ENCODE results near the gene BLACAT1. TPM values are rescaled to one million over a fixed set of nuclear protein-coding genes. Genes with fewer than 3 reads are reported as not detected.

Gene BLACAT1
- total and polyA plus RNA-seq, 7 donors: 0.36 to 0.51 TPM; not detected in 5

- TF ChIP-seq EP300 (IDR thresholded peaks at IDR 0.05): no peak
- no peak for TF ChIP-seq CTCF (IDR thresholded peaks at IDR 0.05)
- TF ChIP-seq POLR2A (IDR thresholded peaks at IDR 0.05): no peak
- no peak for TF ChIP-seq POLR2AphosphoS5 (IDR thresholded peaks at IDR 0.05)
- H3K4me1 ChIP-seq: peaks cover 0 to 27% (median 18%) of the 10 kb centered on the region in 4 donors
- WGBS, 2 donors: 85 to 86% methylated on average over 7 of the region's 7 CpGs
- H3K27ac ChIP-seq: no peak overlapping the region
- no peaks in the 10 kb centered on the region for H3K36me3 ChIP-seq
- intact Hi-C loops (cut with DNase I): loop anchor here (5.0 kb wide), 1 partner anchor 44 kb away; no protein-coding TSS in a partner anchor
- no peak overlapping the region for H3K4me3 ChIP-seq
- H3K9me3 ChIP-seq: no peaks in the 10 kb centered on the region
- DNase-seq: no peak
- no peaks in the 10 kb centered on the region for H3K27me3 ChIP-seq
Observed at GRCh38 chr1:205443585-205444299, 12.1 kb downstream of the BLACAT1 start.

DNA sequence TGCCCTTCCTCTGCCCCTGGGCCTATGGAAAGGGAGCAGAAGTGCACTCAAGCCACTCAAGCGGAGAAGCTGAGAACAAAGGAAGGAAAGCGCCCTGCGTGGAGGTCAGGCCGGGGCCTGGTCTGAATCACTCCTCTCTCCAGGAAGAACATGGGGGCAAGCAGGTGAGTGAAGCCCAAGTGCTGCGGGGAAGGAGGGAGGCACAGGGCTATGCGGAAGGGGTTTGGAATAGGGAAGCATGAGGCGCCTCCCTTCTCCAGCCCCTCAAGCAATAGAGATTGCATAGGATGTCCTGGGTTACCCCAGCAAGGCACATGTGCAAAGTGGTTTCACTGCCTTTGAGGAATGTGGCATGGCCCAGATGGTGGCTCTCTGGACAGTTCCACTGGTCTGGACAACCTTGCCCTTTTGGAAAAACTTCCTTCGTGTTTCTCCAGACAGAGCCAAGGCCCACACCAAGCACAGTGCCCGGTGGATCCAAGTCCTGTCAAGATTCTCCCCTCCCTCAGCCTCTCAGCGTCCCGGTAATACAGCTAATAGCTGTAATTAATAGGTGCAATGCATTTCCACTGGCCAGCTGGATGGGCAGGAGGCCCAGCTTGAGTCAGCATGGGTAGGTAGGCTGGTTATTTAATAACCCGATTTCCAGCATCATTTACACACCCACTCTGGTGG, 13.7 kb downstream of the BLACAT1 start:
- no peaks in the 10 kb centered on the region for H3K36me3 ChIP-seq
- no peak overlapping the region for H3K27ac ChIP-seq
- intact Hi-C loops (cut with DNase I): loop anchor here (5.0 kb wide), 1 partner anchor 45 kb away; no protein-coding TSS in a partner anchor
- WGBS, 2 donors: 73 to 89% methylated on average over 12 of the region's 12 CpGs
- H3K9me3 ChIP-seq: no peaks in the 10 kb centered on the region
- H3K4me1 ChIP-seq: peaks cover 0 to 33% (median 24%) of the 10 kb centered on the region in 4 donors
- no peak overlapping the region for H3K4me3 ChIP-seq
- H3K27me3 ChIP-seq: peaks cover 0 to 3% (median 0%) of the 10 kb centered on the region in 3 donors
- DNase-seq: no peak
- no peak for TF ChIP-seq CTCF (IDR thresholded peaks at IDR 0.05)
- TF ChIP-seq EP300 (IDR thresholded peaks at IDR 0.05): no peak
- no peak for TF ChIP-seq POLR2AphosphoS5 (IDR thresholded peaks at IDR 0.05)
- TF ChIP-seq POLR2A (IDR thresholded peaks at IDR 0.05): no peak

- intact Hi-C loops (cut with DNase I): loop anchor here (5.0 kb wide), 1 partner anchor 46 kb away; no protein-coding TSS in a partner anchor
- TF ChIP-seq EP300 (IDR thresholded peaks at IDR 0.05): no peak
- TF ChIP-seq POLR2AphosphoS5 (IDR thresholded peaks at IDR 0.05): no peak
- Histone ChIP-seq H3K27ac (peak overlapping the region in 2 of 4 donors; percentile 5 to 54), H3K4me1 (peaks cover 0 to 33% (median 24%) of the 10 kb centered on the region in 4 donors), H3K4me3 (no peak overlapping the region), H3K27me3 (peaks cover 0 to 5% (median 0%) of the 10 kb centered on the region in 3 donors), H3K9me3 (no peaks in the 10 kb centered on the region), H3K36me3 (no peaks in the 10 kb centered on the region)
- DNase-seq: no peak
- 83 to 91% methylated on average over 3 of the region's 3 CpGs for WGBS, 2 donors
Observed at GRCh38 chr1:205441716-205442050, 14.2 kb downstream of the BLACAT1 start.

DNA sequence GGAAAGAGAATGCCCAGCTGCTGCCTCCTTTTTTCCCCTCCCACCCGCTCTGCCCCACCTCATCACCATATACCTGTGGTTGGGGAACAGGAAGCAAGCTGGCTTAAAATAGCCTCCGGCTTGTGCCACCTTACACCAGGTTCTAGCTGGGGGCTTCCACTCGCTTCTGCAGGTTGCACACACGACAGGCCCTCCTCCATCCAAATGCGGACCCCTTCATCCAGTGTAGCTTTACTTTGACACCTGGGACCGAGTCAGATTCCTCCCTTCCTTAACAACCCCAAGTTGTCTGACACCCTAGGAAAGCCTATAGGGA, 14.6 kb downstream of the BLACAT1 start:
- Histone ChIP-seq H3K27me3 (peaks cover 0 to 9% (median 0%) of the 10 kb centered on the region in 3 donors), H3K4me3 (no peak overlapping the region), H3K27ac (peak overlapping the region in 2 of 4 donors; percentile 5 to 54), H3K4me1 (peaks cover 0 to 33% (median 24%) of the 10 kb centered on the region in 4 donors), H3K9me3 (no peaks in the 10 kb centered on the region), H3K36me3 (no peaks in the 10 kb centered on the region)
- WGBS, 2 donors: 18 to 27% methylated on average over 6 of the region's 6 CpGs
- no peak for DNase-seq
- TF ChIP-seq POLR2A (IDR thresholded peaks at IDR 0.05) (no peak), POLR2AphosphoS5 (IDR thresholded peaks at IDR 0.05) (no peak), EP300 (IDR thresholded peaks at IDR 0.05) (no peak), CTCF (IDR thresholded peaks at IDR 0.05) (no peak)
- intact Hi-C loops (cut with DNase I): loop anchor here (5.0 kb wide), 1 partner anchor 46 kb away; no protein-coding TSS in a partner anchor
